CD4-positive, alpha-beta T cell (primary cell): Measurements from ENCODE around the gene LANCL2. TPM values are rescaled to one million over a fixed set of nuclear protein-coding genes. Genes with fewer than 3 reads are reported as not detected.

Experiments
- ATAC-seq: fragments of 200-7000 bp; cut with Tn5 transposase; one replicate; pipeline ENCODE4 v1.10.0; 2022; ENCODE audit warnings: mild to moderate bottlenecking; ENCODE audit not compliant: poor library complexity
- CTCF ChIA-PET: fragments of 350-600 bp; sonication (Branson Sonifier 250); formaldehyde crosslinking; loops from one replicate; lab custom pipeline; 2021; ENCODE audit warnings: antibody characterized with exemption, inconsistent platforms; lab: Charles Lee
- POLR2A ChIA-PET: fragments of 350-600 bp; sonication (Branson Sonifier 250); formaldehyde crosslinking; loops from one replicate; lab custom pipeline; 2021; ENCODE audit warnings: antibody characterized with exemption, inconsistent platforms; lab: Charles Lee
- DNase-seq, 14 experiments: peaks; one replicate each; pipeline ENCODE4 v3.0.0-alpha.2; 2013 to 2020; ENCODE audit warnings: mixed read lengths in 2 of 14
- H3K27ac ChIP-seq, 2 donors: one replicate each; pipeline versions ENCODE4 v1.5.1 to v1.7.0; 2013; ENCODE audit warnings: low read length in 2 of 2, low read depth in 1 of 2, mild to moderate bottlenecking in 1 of 2
- H3K27me3 ChIP-seq, 2 experiments: 1 replicate in 1 of 2; 2 replicates in 1 of 2; pipeline versions ENCODE4 v1.6.1 to v1.7.0; 2013; ENCODE audit warnings: low read length in 2 of 2, control low read depth in 1 of 2, mild to moderate bottlenecking in 1 of 2, moderate library complexity in 1 of 2; ENCODE audit not compliant: insufficient read depth in 2 of 2, control insufficient read depth in 1 of 2
- H3K36me3 ChIP-seq: one replicate; pipeline ENCODE4 v1.6.1; 2013; ENCODE audit warnings: low read length, control low read depth; ENCODE audit not compliant: insufficient read depth
- H3K4me1 ChIP-seq: one replicate; pipeline ENCODE4 v1.6.1; 2013; ENCODE audit warnings: low read length, control low read depth; ENCODE audit not compliant: insufficient read depth
- H3K4me3 ChIP-seq: one replicate; pipeline ENCODE4 v1.5.1; 2013; ENCODE audit warnings: mild to moderate bottlenecking, low read length, moderate library complexity
- H3K9me3 ChIP-seq, 2 experiments: 1 replicate in 1 of 2; 2 replicates in 1 of 2; pipeline versions ENCODE4 v1.6.1 to v1.7.0; 2013; ENCODE audit warnings: low read length in 2 of 2, mild to moderate bottlenecking in 2 of 2, control low read depth in 1 of 2, moderate library complexity in 1 of 2; ENCODE audit not compliant: control insufficient read depth in 1 of 2, insufficient read depth in 1 of 2
- H3K27ac Mint-ChIP-seq: one replicate; pipeline ENCODE4 v1.8.0; 2020; ENCODE audit warnings: mixed read lengths
- H3K27me3 Mint-ChIP-seq: one replicate; pipeline ENCODE4 v1.8.0; 2021; ENCODE audit warnings: mixed read lengths
- H3K36me3 Mint-ChIP-seq: one replicate; pipeline ENCODE4 v1.8.0; 2021; ENCODE audit warnings: low read depth, mixed read lengths
- H3K4me1 Mint-ChIP-seq: one replicate; pipeline ENCODE4 v1.8.0; 2021; ENCODE audit warnings: low read depth, mixed read lengths
- H3K4me3 Mint-ChIP-seq: one replicate; pipeline ENCODE4 v1.8.0; 2020; ENCODE audit warnings: mild to moderate bottlenecking, mixed read lengths
- H3K9me3 Mint-ChIP-seq: one replicate; pipeline ENCODE4 v1.8.0; 2020; ENCODE audit warnings: mixed read lengths
- CTCF ChIP-seq: fragments of 200-600 bp; IDR thresholded peaks from one replicate; pipeline ENCODE4 v1.8.0; 2022; ENCODE audit warnings: antibody characterized with exemption, mild to moderate bottlenecking
- intact Hi-C, 2 experiments: fragments of 100-400 bp; cut with DNase I in 1 of 2; cut with micrococcal nuclease in 1 of 2; formaldehyde crosslinking; loops; one replicate each; pipeline versions ENCODE4 v1.15.1 to v1.9.0; 2023 to 2025; cut with DNase I, micrococcal nuclease
- total RNA-seq, 174 experiments: library from RNA in 2 of 174; stranded (reverse) in 2 of 174; gene quantifications; one replicate each; pipeline ENCODE4 v1.2.3 and lab custom pipeline; 2021 to 2026

LANCL2 gene
- total RNA-seq, 2 experiments from 2014 or later: 7.1 to 9.0 TPM

- Mint-ChIP-seq H3K4me3 (no peak overlapping the region), H3K27me3 (peaks cover 18% of the 10 kb centered on the region), H3K27ac (no peak overlapping the region), H3K4me1 (no peaks in the 10 kb centered on the region), H3K36me3 (no peaks in the 10 kb centered on the region), H3K9me3 (no peaks in the 10 kb centered on the region)
- Histone ChIP-seq H3K9me3 (peaks cover 0 to 25% of the 10 kb centered on the region in 2 experiments), H3K27ac (no peak overlapping the region), H3K27me3 (peaks cover 0 to 2% of the 10 kb centered on the region in 2 experiments), H3K4me3 (no peak overlapping the region), H3K36me3 (no peaks in the 10 kb centered on the region), H3K4me1 (no peaks in the 10 kb centered on the region)
- DNase-seq: no peak
- ChIA-PET POLR2A (no interaction called here), CTCF (no interaction called here)
- no peak for TF ChIP-seq CTCF
- intact Hi-C loops: no loop called here
- no peak for ATAC-seq
These were observed 21.9 kb upstream of the LANCL2 start for GRCh38 chr7:55343002-55343781.

- Mint-ChIP-seq H3K9me3 (no peaks in the 10 kb centered on the region), H3K27me3 (peaks cover 25% of the 10 kb centered on the region), H3K27ac (no peak overlapping the region), H3K4me3 (no peak overlapping the region), H3K36me3 (no peaks in the 10 kb centered on the region), H3K4me1 (no peaks in the 10 kb centered on the region)
- Histone ChIP-seq H3K36me3 (no peaks in the 10 kb centered on the region), H3K9me3 (peaks cover 0 to 25% of the 10 kb centered on the region in 2 experiments), H3K4me3 (no peak overlapping the region), H3K4me1 (no peaks in the 10 kb centered on the region), H3K27ac (no peak overlapping the region), H3K27me3 (peaks cover 0 to 2% of the 10 kb centered on the region in 2 experiments)
- TF ChIP-seq CTCF: no peak
- POLR2A ChIA-PET: interaction anchor here (0.6 kb wide), 1 partner anchor 721 kb away, joined by 3 read pairs; no protein-coding TSS in a partner anchor
- DNase-seq (peak in 1 of 14 experiments; percentile 4), ATAC-seq (no peak)
- CTCF ChIA-PET: no interaction called here
- intact Hi-C loops: no loop called here
These were observed 21.1 kb upstream of the LANCL2 start for GRCh38 chr7:55343860-55344606.

- ChIA-PET POLR2A (no interaction called here), CTCF (no interaction called here)
- Mint-ChIP-seq H3K36me3 (no peaks in the 10 kb centered on the region), H3K27ac (no peak overlapping the region), H3K4me1 (no peaks in the 10 kb centered on the region), H3K9me3 (no peaks in the 10 kb centered on the region), H3K27me3 (peaks cover 33% of the 10 kb centered on the region), H3K4me3 (no peak overlapping the region)
- H3K36me3 ChIP-seq: no peaks in the 10 kb centered on the region
- peaks cover 0 to 25% of the 10 kb centered on the region in 2 experiments for H3K9me3 ChIP-seq
- H3K27ac ChIP-seq: no peak overlapping the region
- ATAC-seq (no peak), DNase-seq (no peak)
- H3K27me3 ChIP-seq: peaks cover 0 to 2% of the 10 kb centered on the region in 2 experiments
- no peaks in the 10 kb centered on the region for H3K4me1 ChIP-seq
- no peak overlapping the region for H3K4me3 ChIP-seq
- intact Hi-C loops: no loop called here
- TF ChIP-seq CTCF: no peak
These were observed 20.3 kb upstream of the LANCL2 start for GRCh38 chr7:55344840-55345239.
